Fibroblast of lung (primary cell): ENCODE data around the gene SLC35F3. TPM values are rescaled to one million over a fixed set of nuclear protein-coding genes. Genes with fewer than 3 reads are reported as not detected.
"Not testable (repeated sequence)": the region's sequence is repeated elsewhere in the genome, so short reads cannot be mapped to it uniquely, and the experiment has no call there.

Experiments
- DNase-seq, 2 donors: peaks; one replicate each; pipeline versions ENCODE4 v3.0.0 to v3.0.0-alpha.2; 2010; ENCODE audit warnings: low read depth in 2 of 2
- H2AFZ ChIP-seq: 2 replicates; pipeline ENCODE4 v1.5.1; 2012; ENCODE audit warnings: low read length, control low read depth, inconsistent platforms
- H3K27ac ChIP-seq: 2 replicates; pipeline ENCODE4 v1.5.1; 2011; ENCODE audit warnings: low read length, control low read depth; ENCODE audit not compliant: insufficient read depth
- H3K27me3 ChIP-seq: 2 replicates; pipeline ENCODE4 v1.5.1; 2011; ENCODE audit warnings: mild to moderate bottlenecking, low read length; ENCODE audit not compliant: control insufficient read depth, insufficient read depth
- H3K36me3 ChIP-seq: 2 replicates; pipeline ENCODE4 v1.5.1; 2011; ENCODE audit warnings: low read length; ENCODE audit not compliant: control insufficient read depth, insufficient read depth
- H3K4me1 ChIP-seq: 2 replicates; pipeline ENCODE4 v1.5.1; 2011; ENCODE audit warnings: low read length; ENCODE audit not compliant: control insufficient read depth, insufficient read depth; ENCODE audit errors: extremely low read depth
- H3K4me2 ChIP-seq: 2 replicates; pipeline ENCODE4 v1.5.1; 2011; ENCODE audit warnings: low read length, control low read depth; ENCODE audit not compliant: insufficient read depth; ENCODE audit errors: extremely low read depth
- H3K4me3 ChIP-seq, 4 experiments: fragments of 200-600 bp in 1 of 4; sonication (generic) in 1 of 4; replicated peaks in 1 of 4; 2 replicates each; pipeline ENCODE4 v1.5.1; 2011 to 2016; ENCODE audit warnings: low read length in 4 of 4, low read depth in 3 of 4, mild to moderate bottlenecking in 3 of 4, control low read depth in 2 of 4, inconsistent platforms in 1 of 4, mixed read lengths in 1 of 4; ENCODE audit not compliant: insufficient read depth in 1 of 4; ENCODE audit errors: control extremely low read depth in 1 of 4
- H3K79me2 ChIP-seq: 2 replicates; pipeline ENCODE4 v1.5.1; 2012; ENCODE audit warnings: mild to moderate bottlenecking, low read length, inconsistent platforms; ENCODE audit not compliant: control insufficient read depth, insufficient read depth
- H3K9ac ChIP-seq: 2 replicates; pipeline ENCODE4 v1.5.1; 2011; ENCODE audit warnings: mild to moderate bottlenecking, low read length, control low read depth; ENCODE audit not compliant: insufficient read depth
- H3K9me3 ChIP-seq: 2 replicates; pipeline ENCODE4 v1.5.1; 2012; ENCODE audit warnings: low read depth, low read length; ENCODE audit not compliant: control insufficient read depth, insufficient read depth
- H4K20me1 ChIP-seq: 2 replicates; pipeline ENCODE4 v1.5.1; 2011; ENCODE audit warnings: low read length; ENCODE audit not compliant: control insufficient read depth, insufficient read depth; ENCODE audit errors: extremely low read depth
- CTCF ChIP-seq, 2 donors: IDR thresholded peaks in 1 of 2; conservative IDR thresholded peaks in 1 of 2; 1 replicate in 1 of 2; 2 replicates in 1 of 2; pipeline ENCODE4 v1.5.1; 2011 to 2012; ENCODE audit warnings: low read length in 2 of 2, control low read depth in 1 of 2, inconsistent platforms in 1 of 2, low read depth in 1 of 2, mild to moderate bottlenecking in 1 of 2
- EZH2 ChIP-seq: IDR thresholded peaks from 2 replicates; pipeline ENCODE4 v1.5.1; 2012; ENCODE audit warnings: low read length, control low read depth, mild to moderate bottlenecking; ENCODE audit errors: missing control alignments
- polyA plus RNA-seq, 2 donors: library from polyadenylated mRNA; depleted of rRNA in 1 of 2; stranded (reverse) in 1 of 2; unstranded in 1 of 2; fragments of >200 nt; gene quantifications; 2 replicates each; pipeline ENCODE4 v1.2.1, GENCODE V29; 2011 to 2012; ENCODE audit warnings: missing spikeins in 1 of 2
- total RNA-seq: library from RNA; depleted of rRNA; stranded (reverse); fragments of >200 nt; gene quantifications from 2 replicates; pipeline ENCODE4 v1.2.1, GENCODE V29; 2014

Gene SLC35F3
- total and polyA plus RNA-seq, 2 donors (not counting 1 experiment from before 2014, with no cell fraction given) = not detected

- TF ChIP-seq CTCF (conservative IDR thresholded peaks at IDR 0.05 in 1 of 2, IDR thresholded peaks at IDR 0.05 in 1 of 2; ENCODE audit: low read depth in 1 of 2, low read length in 2 of 2) (no peak), EZH2 (no peak)
- Histone ChIP-seq H3K9ac (no peak overlapping the region), H4K20me1 (no peaks in the 10 kb centered on the region), H3K27ac (no peak overlapping the region), H2AFZ (no peak overlapping the region), H3K4me2 (no peak overlapping the region), H3K4me3 (no peak overlapping the region), H3K4me1 (no peaks in the 10 kb centered on the region), H3K79me2 (no peaks in the 10 kb centered on the region), H3K36me3 (no peaks in the 10 kb centered on the region), H3K9me3 (no peaks in the 10 kb centered on the region), H3K27me3 (no peaks in the 10 kb centered on the region)
- no peak for DNase-seq
These were observed 440.8 kb downstream of the SLC35F3 start for GRCh38 chr1:234345237-234345636.

GRCh38 chr1:234348964-234349363 lies 444.5 kb downstream of the SLC35F3 start:
- H4K20me1 ChIP-seq = no peaks in the 10 kb centered on the region
- no peaks in the 10 kb centered on the region for H3K27me3 ChIP-seq
- H3K9me3 ChIP-seq = no peaks in the 10 kb centered on the region
- no peak overlapping the region for H3K9ac ChIP-seq
- no peaks in the 10 kb centered on the region for H3K4me1 ChIP-seq
- H3K4me3 ChIP-seq = no peak overlapping the region
- TF ChIP-seq CTCF (conservative IDR thresholded peaks at IDR 0.05 in 1 of 2, IDR thresholded peaks at IDR 0.05 in 1 of 2; ENCODE audit: low read depth in 1 of 2, low read length in 2 of 2) (no peak), EZH2 (no peak)
- no peak overlapping the region for H3K27ac ChIP-seq
- H3K36me3 ChIP-seq = no peaks in the 10 kb centered on the region
- H2AFZ ChIP-seq = no peak overlapping the region
- DNase-seq = no peak
- H3K4me2 ChIP-seq = no peak overlapping the region
- H3K79me2 ChIP-seq = no peaks in the 10 kb centered on the region

- no peak for TF ChIP-seq EZH2
- no peak for TF ChIP-seq CTCF (conservative IDR thresholded peaks at IDR 0.05 in 1 of 2, IDR thresholded peaks at IDR 0.05 in 1 of 2; ENCODE audit: low read depth in 1 of 2, low read length in 2 of 2)
- DNase-seq = no peak
These were observed 451.5 kb downstream of the SLC35F3 start for GRCh38 chr1:234355782-234356510.

GRCh38 chr1:234356615-234357269 lies 452.3 kb downstream of the SLC35F3 start:
- not testable (repeated sequence) for H3K9me3 ChIP-seq, H3K79me2 ChIP-seq, H3K9ac ChIP-seq, H3K27ac ChIP-seq, H3K27me3 ChIP-seq, H2AFZ ChIP-seq, H3K4me2 ChIP-seq, H3K4me1 ChIP-seq, H3K36me3 ChIP-seq, H4K20me1 ChIP-seq
- peak; percentile 3 to 4 for DNase-seq
- peak overlapping the region in 1 of 4 experiments; percentile 47 for H3K4me3 ChIP-seq

More at GRCh38 chr1:234355782-234356510, 451.5 kb downstream of the SLC35F3 start:
- H4K20me1 ChIP-seq = no peaks in the 10 kb centered on the region
- no peak overlapping the region for H3K9ac ChIP-seq
- H2AFZ ChIP-seq = no peak overlapping the region
- H3K9me3 ChIP-seq = no peaks in the 10 kb centered on the region
- H3K4me2 ChIP-seq = no peak overlapping the region
- no peak overlapping the region for H3K27ac ChIP-seq
- no peaks in the 10 kb centered on the region for H3K36me3 ChIP-seq
- H3K4me3 ChIP-seq = no peak overlapping the region
- no peaks in the 10 kb centered on the region for H3K4me1 ChIP-seq
- no peaks in the 10 kb centered on the region for H3K27me3 ChIP-seq
- no peaks in the 10 kb centered on the region for H3K79me2 ChIP-seq
